T47D (cell line): ENCODE measurements around the gene OR4F15.

Experiments used
- DNase-seq, 2 experiments: peaks; one replicate each; pipeline versions ENCODE4 v3.0.0 to v3.0.0-alpha.2; 2011 to 2012; ENCODE audit warnings: low read depth in 1 of 2, low spot score in 1 of 2
- JUND ChIP-seq: IDR thresholded peaks from 2 replicates; pipeline ENCODE4 v1.6.1; 2012; ENCODE audit warnings: low read depth
- in situ Hi-C: cut with HindIII; loops from 2 replicates; pipeline ENCODE4 v1.10.0; 2016; ENCODE audit warnings: low sequenced_read_pairs, low pct_unique_long_range_greater_than_20kb

The OR4F15 gene

GRCh38 chr15:101820781-101821180 lies 8.8 kb downstream of the OR4F15 start:
- TF ChIP-seq JUND, result no peak
- in situ Hi-C loops, result no loop called here
- DNase-seq, result no peak

- in situ Hi-C loops, result no loop called here
- no peak for TF ChIP-seq JUND
- no peak for DNase-seq
Measured at GRCh38 chr15:101827257-101827656, 15.3 kb downstream of the OR4F15 start.

GRCh38 chr15:101828774-101829173 lies 16.8 kb downstream of the OR4F15 start:
- in situ Hi-C loops, result no loop called here
- no peak for DNase-seq
- no peak for TF ChIP-seq JUND

- in situ Hi-C loops, result no loop called here
- no peak for TF ChIP-seq JUND
- DNase-seq, result no peak
Measured at GRCh38 chr15:101841656-101842055, 29.7 kb downstream of the OR4F15 start.

- in situ Hi-C loops, result no loop called here
- TF ChIP-seq JUND, result no peak
- DNase-seq, result no peak
Measured at GRCh38 chr15:101844916-101845315, 32.9 kb downstream of the OR4F15 start.

GRCh38 chr15:101852356-101852755 lies 40.4 kb downstream of the OR4F15 start:
- no peak for TF ChIP-seq JUND
- in situ Hi-C loops, result no loop called here
- DNase-seq, result no peak
